Measurements from ENCODE around the gene TMCO4.
A peak's percentile ranks its signal among the peaks of the same experiment; 100 is the strongest.

Gene TMCO4

DNA sequence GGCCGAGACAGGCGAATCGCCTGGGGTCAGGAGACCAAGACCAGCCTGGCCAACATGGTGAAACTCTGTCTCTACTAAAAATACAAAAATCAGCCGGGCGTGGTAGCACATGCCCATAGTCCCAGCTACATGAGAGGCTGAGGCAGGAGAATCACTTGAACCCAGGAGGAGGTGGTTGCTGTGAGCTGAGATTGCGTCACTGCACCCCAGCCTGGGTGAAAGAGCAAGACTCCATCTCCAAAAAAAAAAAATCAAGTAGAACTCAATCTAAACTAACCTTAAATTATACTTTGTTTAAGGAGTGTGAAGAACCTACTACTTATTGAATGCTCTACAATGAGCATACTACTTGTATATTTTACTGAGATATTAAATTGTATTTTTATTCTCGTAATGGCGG lies 45.8 kb upstream of the TMCO4 start (continued):
- TF ChIP-seq CTCF (tag by site-specific recombination; IDR thresholded peaks at IDR 0.05) (no peak), EGR2 (tag by site-specific recombination; IDR thresholded peaks at IDR 0.05; ENCODE audit: low read depth) (no peak), GLIS2 (tag by site-specific recombination; IDR thresholded peaks at IDR 0.05) (no peak), ZNF24 (tag by site-specific recombination; IDR thresholded peaks at IDR 0.05) (no peak), SP7 (tag by site-specific recombination; IDR thresholded peaks at IDR 0.05) (no peak), ZNF248 (tag by site-specific recombination; IDR thresholded peaks at IDR 0.05) (no peak), ZNF624 (tag by site-specific recombination; IDR thresholded peaks at IDR 0.05) (no peak)

DNA sequence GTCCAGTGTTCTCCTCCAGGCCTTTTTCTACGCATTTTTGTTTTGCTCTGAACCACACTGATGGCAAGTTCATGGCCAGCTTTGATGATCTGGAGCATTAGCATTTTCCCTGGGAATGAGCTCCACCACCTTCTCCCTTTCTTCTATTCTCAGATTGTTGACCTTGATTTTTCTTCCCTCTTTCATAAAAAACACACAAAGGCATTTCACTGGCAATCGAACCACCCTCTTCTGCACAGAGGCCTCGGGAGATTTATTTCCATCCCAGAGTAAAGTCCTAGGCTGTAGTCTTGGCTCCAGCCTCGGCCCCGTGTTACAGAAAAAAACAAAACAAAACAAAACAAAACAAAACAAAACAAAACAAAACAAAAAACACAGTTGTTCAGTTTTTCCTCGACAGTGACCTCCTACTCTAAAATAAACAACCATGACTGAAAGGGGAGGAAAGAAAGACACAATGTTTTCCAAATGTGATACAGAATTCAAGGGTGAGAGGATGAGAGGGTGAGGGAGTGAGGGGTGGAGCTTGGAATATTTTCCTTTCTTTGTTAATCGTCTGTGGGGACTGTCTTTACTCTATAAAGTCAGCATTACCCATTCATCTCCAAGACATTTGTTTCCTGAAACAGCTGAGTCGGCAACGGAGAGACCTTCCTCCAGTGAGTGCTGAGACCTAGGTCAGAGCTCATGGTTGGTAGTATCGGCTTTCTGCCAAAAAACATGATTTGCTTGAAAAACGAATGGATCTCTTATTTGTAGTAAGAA lies 45.2 kb upstream of the TMCO4 start:
- Histone ChIP-seq H3K4me1 (ENCODE audit: control insufficient read depth, insufficient read depth, low read length) (no peaks in the 10 kb centered on the region), H3K36me3 (ENCODE audit: control insufficient read depth in 2 of 2, insufficient read depth in 1 of 2, low read length in 2 of 2) (no peaks in the 10 kb centered on the region), H3K27ac (ENCODE audit: extremely low read depth, low read depth, low read length) (no peak overlapping the region), H3K9me3 (ENCODE audit: control insufficient read depth, insufficient read depth, low read depth, low read length) (no peaks in the 10 kb centered on the region), H3K4me3 (ENCODE audit: low read depth, low read length) (no peak overlapping the region)
- TF ChIP-seq ZNF677 (tag by site-specific recombination; IDR thresholded peaks at IDR 0.05) = no peak
- TF ChIP-seq BCL6B (tag by site-specific recombination; IDR thresholded peaks at IDR 0.05) = 0 out of 2 replicates have a peak, but pooled peaks have one; percentile 42
- CTCF ChIA-PET = no interaction called here
- POLR2A ChIA-PET = no interaction called here

DNA sequence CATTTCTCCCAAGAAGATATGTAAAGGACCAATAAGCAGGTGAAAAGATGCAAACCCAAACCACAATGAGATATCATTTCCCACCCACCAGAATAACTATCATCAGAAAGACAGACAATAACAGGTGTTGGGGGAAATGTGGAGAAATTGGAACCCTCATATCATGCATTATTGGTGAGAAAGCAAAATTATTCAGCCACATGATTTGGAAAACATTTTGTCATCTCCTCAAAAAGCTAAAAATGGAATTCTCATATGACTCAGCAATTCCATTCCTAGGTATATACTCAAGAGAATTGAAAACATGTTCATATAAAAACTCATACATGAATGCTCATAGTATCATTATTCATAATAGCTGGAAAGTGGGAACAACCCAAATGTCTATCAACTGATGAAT lies 40.5 kb upstream of the TMCO4 start:
- no peaks in the 10 kb centered on the region for H3K9me3 ChIP-seq (ENCODE audit: control insufficient read depth, insufficient read depth, low read depth, low read length)
- H3K4me1 ChIP-seq (ENCODE audit: control insufficient read depth, insufficient read depth, low read length) = no peaks in the 10 kb centered on the region
- H3K4me3 ChIP-seq (ENCODE audit: low read depth, low read length) = no peak overlapping the region
- ChIA-PET CTCF (interaction anchor here (0.6 kb wide), 1 partner anchor 1685 kb away, joined by 3 read pairs; no protein-coding TSS in a partner anchor), POLR2A (no interaction called here)
- H3K27ac ChIP-seq (ENCODE audit: extremely low read depth, low read depth, low read length) = no peak overlapping the region
- H3K36me3 ChIP-seq (ENCODE audit: control insufficient read depth in 2 of 2, insufficient read depth in 1 of 2, low read length in 2 of 2) = no peaks in the 10 kb centered on the region
- no peak for TF ChIP-seq ZNF274 (IDR thresholded peaks at IDR 0.05; ENCODE audit: low read length)
- no peak for TF ChIP-seq ZNF274 (tag by site-specific recombination; IDR thresholded peaks at IDR 0.05; ENCODE audit: borderline replicate concordance)
- no peak for TF ChIP-seq PATZ1 (tag by site-specific recombination; IDR thresholded peaks at IDR 0.05)
- no peak for TF ChIP-seq ZSCAN16 (tag by site-specific recombination; IDR thresholded peaks at IDR 0.05)
- TF ChIP-seq ZNF398 (tag by site-specific recombination; IDR thresholded peaks at IDR 0.05) = no peak
- no peak for TF ChIP-seq PRDM2 (tag by site-specific recombination; IDR thresholded peaks at IDR 0.05; ENCODE audit: borderline replicate concordance)
- no peak for TF ChIP-seq ZNF404 (tag by site-specific recombination; IDR thresholded peaks at IDR 0.05)
- TF ChIP-seq ZNF366 (tag by site-specific recombination; conservative IDR thresholded peaks at IDR 0.05) = no peak
- TF ChIP-seq, protein P1, sequence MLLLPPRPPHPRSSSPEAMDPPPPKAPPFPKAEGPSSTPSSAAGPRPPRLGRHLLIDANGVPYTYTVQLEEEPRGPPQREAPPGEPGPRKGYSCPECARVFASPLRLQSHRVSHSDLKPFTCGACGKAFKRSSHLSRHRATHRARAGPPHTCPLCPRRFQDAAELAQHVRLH (tag by site-specific recombination; IDR thresholded peaks at IDR 0.05) = no peak
- no peak for TF ChIP-seq ZBTB7A (tag by site-specific recombination; IDR thresholded peaks at IDR 0.05; ENCODE audit: low read depth)
- TF ChIP-seq ZNF112 (tag by site-specific recombination; IDR thresholded peaks at IDR 0.05) = no peak
